Gastrocnemius medialis (tissue), 4 donors: ENCODE measurements around the gene CELSR1. TPM values are rescaled to one million over a fixed set of nuclear protein-coding genes. Genes with fewer than 3 reads are reported as not detected.

Source experiments
- ATAC-seq, 2 donors: fragments of 150-250 bp; one replicate each; pipeline ENCODE4 v1.9.1; 2016
- DNase-seq, 2 donors: peaks; one replicate each; pipeline ENCODE4 v3.0.0-alpha.2; 2019
- H3K27ac ChIP-seq, 4 donors: fragments of 200-600 bp; sonication (generic); 1 replicate in 1 of 4; 2 replicates in 3 of 4; pipeline ENCODE4 v1.5.1; 2016 to 2018; ENCODE audit warnings: mild to moderate bottlenecking in 2 of 4, moderate library complexity in 1 of 4
- H3K27me3 ChIP-seq, 3 donors: fragments of 200-600 bp; sonication (generic) in 2 of 3; 1 replicate in 1 of 3; 2 replicates in 2 of 3; pipeline versions ENCODE4 v1.5.1 to v1.6.0; 2016 to 2019; ENCODE audit warnings: mild to moderate bottlenecking in 1 of 3, moderate library complexity in 1 of 3
- H3K36me3 ChIP-seq, 2 donors: fragments of 200-600 bp; sonication (generic) in 1 of 2; one replicate each; pipeline ENCODE4 v1.5.1; 2017 to 2018
- H3K4me1 ChIP-seq, 2 donors: fragments of 200-600 bp; sonication (generic) in 1 of 2; one replicate each; pipeline ENCODE4 v1.5.1; 2016 to 2017; ENCODE audit warnings: mild to moderate bottlenecking in 2 of 2
- H3K4me3 ChIP-seq, 4 donors: fragments of 200-600 bp; sonication (generic) in 3 of 4; 1 replicate in 1 of 4; 2 replicates in 3 of 4; pipeline ENCODE4 v1.5.1; 2016 to 2019; ENCODE audit warnings: mild to moderate bottlenecking in 2 of 4
- H3K9me3 ChIP-seq, 3 donors: fragments of 200-600 bp; sonication (generic) in 2 of 3; 1 replicate in 1 of 3; 2 replicates in 2 of 3; pipeline ENCODE4 v1.5.1; 2016 to 2019
- POLR2A ChIP-seq, 2 donors: fragments of 450-650 bp; IDR thresholded peaks; one replicate each; pipeline ENCODE4 v1.6.1; 2017; ENCODE audit warnings: antibody characterized with exemption in 2 of 2, mild to moderate bottlenecking in 2 of 2, moderate library complexity in 2 of 2
- in situ Hi-C, 4 donors: fragments of 200-750 bp; cut with MboI; loops; one replicate each; pipeline versions ENCODE4 v1.15.0 to v1.8.0; 2017; ENCODE audit warnings: low sequenced_read_pairs in 4 of 4
- intact Hi-C: fragments of 100-400 bp; cut with DNase I; formaldehyde crosslinking; loops from one replicate; pipeline ENCODE4 v1.15.1; 2023; ENCODE audit warnings: low total_unique reads
- total RNA-seq, 4 donors: library from RNA; depleted of rRNA; stranded (reverse); fragments of >200 nt; gene quantifications; one replicate each; pipeline versions ENCODE4 v1.1.0 to v1.2.3, GENCODE V29; 2016
- TF ChIP-seq, protein P1 (sequence below), 5 experiments: fragments of 450-650 bp in 3 of 5; fragments of 200-600 bp in 2 of 5; sonication (generic) in 2 of 5; IDR thresholded peaks in 4 of 5; conservative IDR thresholded peaks in 1 of 5; 1 replicate in 4 of 5; 2 replicates in 1 of 5; pipeline ENCODE4 v1.5.1; 2016 to 2019; ENCODE audit warnings: antibody characterized with exemption in 5 of 5, mild to moderate bottlenecking in 3 of 5, moderate library complexity in 3 of 5

Gene CELSR1
- total RNA-seq, 4 donors from 2014 or later = 0.10 to 1.5 (median 0.87) TPM

DNA sequence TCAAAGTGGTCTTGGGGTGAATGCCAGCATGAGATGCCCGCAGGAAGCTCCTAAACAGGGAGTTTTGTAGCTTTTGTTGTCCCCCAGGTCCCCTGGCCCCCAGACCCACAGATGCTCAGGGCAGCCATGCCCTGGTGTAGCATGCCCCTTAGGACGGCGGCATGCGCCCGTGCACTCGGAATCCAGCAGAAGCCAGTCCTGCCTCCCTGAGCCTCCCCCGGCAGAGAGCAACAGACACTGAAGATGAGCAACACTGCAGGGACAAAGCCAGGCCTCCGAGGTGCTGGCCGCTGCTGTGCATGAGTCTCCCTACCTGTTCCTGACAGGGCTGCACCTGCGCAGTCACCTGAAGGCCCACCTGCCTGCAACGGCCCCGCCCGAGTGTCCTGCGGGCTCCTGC lies 142.8 kb downstream of the CELSR1 start:
- in situ Hi-C loops = loop anchor here in 1 of 4 donors (25.0 kb wide), 1 partner anchor 143 kb away; the partner anchor contains the start of gene CELSR1
- no peak for TF ChIP-seq POLR2A (IDR thresholded peaks at IDR 0.05)
- TF ChIP-seq, protein P1, sequence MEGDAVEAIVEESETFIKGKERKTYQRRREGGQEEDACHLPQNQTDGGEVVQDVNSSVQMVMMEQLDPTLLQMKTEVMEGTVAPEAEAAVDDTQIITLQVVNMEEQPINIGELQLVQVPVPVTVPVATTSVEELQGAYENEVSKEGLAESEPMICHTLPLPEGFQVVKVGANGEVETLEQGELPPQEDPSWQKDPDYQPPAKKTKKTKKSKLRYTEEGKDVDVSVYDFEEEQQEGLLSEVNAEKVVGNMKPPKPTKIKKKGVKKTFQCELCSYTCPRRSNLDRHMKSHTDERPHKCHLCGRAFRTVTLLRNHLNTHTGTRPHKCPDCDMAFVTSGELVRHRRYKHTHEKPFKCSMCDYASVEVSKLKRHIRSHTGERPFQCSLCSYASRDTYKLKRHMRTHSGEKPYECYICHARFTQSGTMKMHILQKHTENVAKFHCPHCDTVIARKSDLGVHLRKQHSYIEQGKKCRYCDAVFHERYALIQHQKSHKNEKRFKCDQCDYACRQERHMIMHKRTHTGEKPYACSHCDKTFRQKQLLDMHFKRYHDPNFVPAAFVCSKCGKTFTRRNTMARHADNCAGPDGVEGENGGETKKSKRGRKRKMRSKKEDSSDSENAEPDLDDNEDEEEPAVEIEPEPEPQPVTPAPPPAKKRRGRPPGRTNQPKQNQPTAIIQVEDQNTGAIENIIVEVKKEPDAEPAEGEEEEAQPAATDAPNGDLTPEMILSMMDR (IDR thresholded peaks at IDR 0.05 in 4 of 5, conservative IDR thresholded peaks at IDR 0.05 in 1 of 5) = no peak
- Histone ChIP-seq H3K9me3 (no peaks in the 10 kb centered on the region), H3K4me1 (peaks cover 7 to 11% of the 10 kb centered on the region in 2 donors), H3K36me3 (no peaks in the 10 kb centered on the region), H3K27ac (no peak overlapping the region), H3K4me3 (no peak overlapping the region), H3K27me3 (no peaks in the 10 kb centered on the region)
- no peak for DNase-seq
- intact Hi-C loops = no loop called here
- ATAC-seq = no peak

DNA sequence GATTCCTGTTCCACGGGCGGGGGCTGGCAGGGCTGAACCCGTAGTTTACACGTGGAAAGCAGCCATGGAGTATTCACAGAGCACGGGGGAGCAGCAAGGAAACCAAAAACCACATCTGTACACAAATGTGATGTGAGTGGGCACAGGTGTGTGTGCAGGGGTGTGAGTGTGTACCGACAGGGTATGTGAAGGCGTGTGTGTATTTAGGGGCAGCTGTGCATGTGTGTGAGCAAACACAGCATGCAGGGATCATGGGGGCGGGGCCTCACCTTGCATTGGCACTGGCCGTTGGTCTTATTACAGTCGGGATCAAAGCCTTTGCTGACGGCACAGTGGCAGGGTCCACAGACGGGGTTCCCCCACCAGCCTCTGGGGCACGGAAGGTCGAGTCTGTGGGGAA lies 143.5 kb downstream of the CELSR1 start:
- H3K9me3 ChIP-seq = no peaks in the 10 kb centered on the region
- no peak overlapping the region for H3K4me3 ChIP-seq
- no peak for ATAC-seq
- H3K27ac ChIP-seq = no peak overlapping the region
- no peak for DNase-seq
- H3K27me3 ChIP-seq = no peaks in the 10 kb centered on the region
- no peaks in the 10 kb centered on the region for H3K36me3 ChIP-seq
- H3K4me1 ChIP-seq = peaks cover 7 to 11% of the 10 kb centered on the region in 2 donors
- in situ Hi-C loops = loop anchor here in 1 of 4 donors (25.0 kb wide), 1 partner anchor 143 kb away; the partner anchor contains the start of gene CELSR1
- TF ChIP-seq, protein P1 (IDR thresholded peaks at IDR 0.05 in 4 of 5, conservative IDR thresholded peaks at IDR 0.05 in 1 of 5) = no peak
- TF ChIP-seq POLR2A (IDR thresholded peaks at IDR 0.05) = no peak
- intact Hi-C loops = no loop called here

DNA sequence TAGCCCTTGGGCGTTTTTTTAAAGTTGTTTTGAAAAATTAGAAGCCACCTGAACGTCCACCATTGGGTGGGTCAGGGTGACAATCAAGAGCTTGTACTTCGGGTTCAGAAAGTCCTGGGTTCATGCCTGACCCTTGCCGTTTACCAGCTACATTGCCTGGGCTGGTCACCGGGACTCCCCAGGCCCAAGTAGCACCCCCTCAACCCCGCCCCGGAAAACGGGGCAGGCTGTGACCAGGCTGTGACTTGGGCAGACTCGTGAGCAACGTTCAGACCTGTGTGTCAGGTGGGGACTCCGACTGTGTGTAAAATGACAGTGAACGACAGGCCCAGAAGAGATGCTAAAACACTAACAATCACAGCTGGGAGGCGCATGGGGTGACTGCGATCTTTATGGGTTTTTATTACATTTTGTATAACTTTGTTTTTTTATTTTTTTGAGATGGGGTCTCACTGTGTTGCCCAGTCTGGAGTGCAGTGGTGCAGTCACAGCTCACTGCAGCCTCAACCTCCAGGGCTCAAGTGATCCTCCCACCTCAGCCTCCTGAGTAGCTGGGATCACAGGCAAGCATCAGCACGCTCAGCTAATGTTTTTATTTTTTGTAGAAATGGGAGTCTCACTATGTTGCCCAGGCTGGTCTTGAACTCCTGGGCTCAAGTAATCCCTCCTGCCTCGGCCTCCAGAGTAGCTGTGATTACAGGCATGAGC lies 145.1 kb downstream of the CELSR1 start:
- no peak overlapping the region for H3K4me3 ChIP-seq
- H3K4me1 ChIP-seq = peaks cover 7 to 11% of the 10 kb centered on the region in 2 donors
- ATAC-seq (no peak), DNase-seq (no peak)
- in situ Hi-C loops = loop anchor here in 1 of 4 donors (25.0 kb wide), 1 partner anchor 145 kb away; the partner anchor contains the start of gene CELSR1
- H3K36me3 ChIP-seq = no peaks in the 10 kb centered on the region
- no peaks in the 10 kb centered on the region for H3K9me3 ChIP-seq
- intact Hi-C loops = no loop called here
- H3K27ac ChIP-seq = no peak overlapping the region
- TF ChIP-seq, protein P1 (IDR thresholded peaks at IDR 0.05 in 4 of 5, conservative IDR thresholded peaks at IDR 0.05 in 1 of 5) = no peak
- TF ChIP-seq POLR2A (IDR thresholded peaks at IDR 0.05) = no peak
- no peaks in the 10 kb centered on the region for H3K27me3 ChIP-seq

DNA sequence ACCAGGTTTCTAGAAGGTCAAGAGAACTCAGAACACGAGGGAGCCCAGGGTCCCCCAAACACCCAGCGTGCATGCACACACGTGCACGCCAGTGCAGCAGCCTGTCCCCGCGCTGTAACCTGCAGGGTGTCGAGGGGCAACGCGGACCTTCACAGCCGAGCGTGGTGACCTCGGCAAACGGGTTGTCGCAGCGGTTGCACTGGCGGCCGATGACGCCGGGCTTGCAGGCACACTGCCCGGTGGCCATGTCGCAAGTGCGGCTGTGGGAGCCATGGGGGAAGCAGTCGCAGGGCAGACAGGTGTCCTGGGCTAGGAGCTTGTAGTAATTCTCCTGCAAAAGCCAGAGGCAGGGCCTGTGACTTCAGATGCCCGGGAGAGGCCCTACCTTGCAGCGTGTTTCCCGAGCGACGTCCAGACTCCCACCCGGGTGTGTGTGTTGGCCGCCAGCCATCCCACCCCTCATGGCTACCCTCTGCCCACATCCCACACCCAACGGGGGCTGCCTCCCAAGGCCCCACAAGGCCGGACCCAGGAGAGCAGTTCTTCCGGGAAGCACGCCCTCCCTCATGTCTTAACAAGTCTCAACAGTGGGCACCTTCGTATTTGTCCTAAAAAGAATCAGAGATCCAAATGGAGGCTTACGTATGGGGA lies 145.8 kb downstream of the CELSR1 start:
- TF ChIP-seq POLR2A (IDR thresholded peaks at IDR 0.05) = no peak
- Histone ChIP-seq H3K4me3 (no peak overlapping the region), H3K27me3 (no peaks in the 10 kb centered on the region), H3K36me3 (no peaks in the 10 kb centered on the region), H3K4me1 (peaks cover 7 to 11% of the 10 kb centered on the region in 2 donors), H3K9me3 (no peaks in the 10 kb centered on the region), H3K27ac (no peak overlapping the region)
- intact Hi-C loops = no loop called here
- in situ Hi-C loops = loop anchor here in 1 of 4 donors (25.0 kb wide), 1 partner anchor 146 kb away; the partner anchor contains the start of gene CELSR1
- ATAC-seq (no peak), DNase-seq (no peak)
